ENCODE measurements around the gene ARHGAP33.
"Not testable (repeated sequence)": the region's sequence is repeated elsewhere in the genome, so short reads cannot be mapped to it uniquely, and the experiment has no call there.

- TF ChIP-seq POLR2AphosphoS5 (IDR thresholded peaks at IDR 0.05; ENCODE audit: low read depth, low read length); POLR2A (IDR thresholded peaks at IDR 0.05; ENCODE audit: low read depth, low read length); TAF1 (IDR thresholded peaks at IDR 0.05; ENCODE audit: borderline replicate concordance, low read depth, low read length): not testable (repeated sequence)
Measured at GRCh38 chr19:35772362-35772761, 3.0 kb upstream of the ARHGAP33 start.

All from GM12892 (cell line).